RWPE2 (cell line): ENCODE results near the gene NDUFA12.

Experiments used
- ATAC-seq: fragments of 200-7000 bp; cut with Tn5 transposase; 3 replicates; pipeline ENCODE4 v1.9.1; 2021; ENCODE audit warnings: low read depth
- DNase-seq: peaks from one replicate; pipeline ENCODE4 v3.0.0-alpha.2; 2020; ENCODE audit warnings: low spot score
- H3K27ac ChIP-seq: fragments of 450-650 bp; 2 replicates; pipeline ENCODE4 v1.5.1; 2017; ENCODE audit warnings: mild to moderate bottlenecking; ENCODE audit not compliant: poor library complexity, severe bottlenecking
- H3K27me3 ChIP-seq: fragments of 250-450 bp; sonication (Bioruptor Pico); 2 replicates; pipeline ENCODE4 v1.5.1; 2021; ENCODE audit warnings: mild to moderate bottlenecking, moderate library complexity; ENCODE audit not compliant: insufficient read depth, poor library complexity, severe bottlenecking
- H3K36me3 ChIP-seq: fragments of 250-450 bp; sonication (Bioruptor Pico); 2 replicates; pipeline ENCODE4 v1.5.1; 2020; ENCODE audit warnings: low read depth, mild to moderate bottlenecking, moderate library complexity
- H3K4me1 ChIP-seq: fragments of 250-450 bp; sonication (Bioruptor Pico); 2 replicates; pipeline ENCODE4 v1.5.1; 2021; ENCODE audit warnings: mild to moderate bottlenecking, moderate library complexity; ENCODE audit not compliant: insufficient read depth, poor library complexity, severe bottlenecking
- H3K4me3 ChIP-seq: fragments of 250-450 bp; sonication (Bioruptor Pico); 2 replicates; pipeline ENCODE4 v1.5.1; 2021; ENCODE audit warnings: mild to moderate bottlenecking, moderate library complexity; ENCODE audit not compliant: severe bottlenecking
- H3K9me3 ChIP-seq: fragments of 250-450 bp; sonication (Bioruptor Pico); 2 replicates; pipeline ENCODE4 v1.5.1; 2021; ENCODE audit warnings: mild to moderate bottlenecking, moderate library complexity; ENCODE audit not compliant: severe bottlenecking
- CTCF ChIP-seq: fragments of 450-650 bp; IDR thresholded peaks from one replicate; pipeline ENCODE4 v1.5.1; 2017; ENCODE audit warnings: mild to moderate bottlenecking, moderate library complexity; ENCODE audit not compliant: poor library complexity, severe bottlenecking

The NDUFA12 gene

GRCh38 chr12:94979941-94980340 lies 23.6 kb downstream of the NDUFA12 start:
- TF ChIP-seq CTCF = no peak
- Histone ChIP-seq H3K4me1 (no peaks in the 10 kb centered on the region), H3K36me3 (peaks cover 5% of the 10 kb centered on the region; the same call in 1 of the 2 replicates), H3K9me3 (no peaks in the 10 kb centered on the region), H3K4me3 (no peak overlapping the region), H3K27me3 (no peaks in the 10 kb centered on the region), H3K27ac (no peak overlapping the region)
- DNase-seq = no peak
- ATAC-seq = no peak

GRCh38 chr12:94977766-94978468 lies 25.6 kb downstream of the NDUFA12 start:
- Histone ChIP-seq H3K9me3 (no peaks in the 10 kb centered on the region), H3K4me1 (peaks cover 4% of the 10 kb centered on the region), H3K4me3 (no peak overlapping the region), H3K27ac (no peak overlapping the region), H3K27me3 (no peaks in the 10 kb centered on the region), H3K36me3 (peaks cover 8% of the 10 kb centered on the region; the same call in 1 of the 2 replicates)
- no peak for TF ChIP-seq CTCF
- ATAC-seq = no peak
- no peak for DNase-seq

GRCh38 chr12:94973221-94973620 lies 30.3 kb downstream of the NDUFA12 start:
- H3K36me3 ChIP-seq = peaks cover 15% of the 10 kb centered on the region
- H3K27ac ChIP-seq = peak overlapping the region; percentile 43
- no peaks in the 10 kb centered on the region for H3K9me3 ChIP-seq
- H3K4me3 ChIP-seq = no peak overlapping the region
- no peak for DNase-seq
- no peaks in the 10 kb centered on the region for H3K27me3 ChIP-seq
- peak; percentile 87 for ATAC-seq
- TF ChIP-seq CTCF = no peak
- peaks cover 4% of the 10 kb centered on the region for H3K4me1 ChIP-seq

GRCh38 chr12:94972795-94973194 lies 30.7 kb downstream of the NDUFA12 start:
- TF ChIP-seq CTCF = no peak
- ATAC-seq = no peak

GRCh38 chr12:94971923-94972322 lies 31.6 kb downstream of the NDUFA12 start:
- H3K36me3 ChIP-seq = peaks cover 15% of the 10 kb centered on the region
- H3K9me3 ChIP-seq = no peaks in the 10 kb centered on the region
- H3K4me1 ChIP-seq = peaks cover 4% of the 10 kb centered on the region
- no peaks in the 10 kb centered on the region for H3K27me3 ChIP-seq
- DNase-seq (no peak), ATAC-seq (no peak)
- no peak overlapping the region for H3K27ac ChIP-seq
- no peak for TF ChIP-seq CTCF
- H3K4me3 ChIP-seq = no peak overlapping the region

More at GRCh38 chr12:94972795-94973194, 30.7 kb downstream of the NDUFA12 start:
- peaks cover 4% of the 10 kb centered on the region for H3K4me1 ChIP-seq
- no peaks in the 10 kb centered on the region for H3K9me3 ChIP-seq
- peak overlapping the region; percentile 43 for H3K27ac ChIP-seq
- H3K4me3 ChIP-seq = no peak overlapping the region
- no peaks in the 10 kb centered on the region for H3K27me3 ChIP-seq
- DNase-seq = no peak
- peaks cover 15% of the 10 kb centered on the region for H3K36me3 ChIP-seq
